HepG2 (cell line): ENCODE data around the gene NEMF. TPM values are rescaled to one million over a fixed set of nuclear protein-coding genes. Genes with fewer than 3 reads are reported as not detected.
A peak's percentile ranks its signal among the peaks of the same experiment; 100 is the strongest.

Experiments
- HNF4A ChIP-seq: sonication (generic); formaldehyde crosslinking; IDR thresholded peaks from 2 replicates; pipeline ENCODE4 v1.4.0; 2020; ENCODE audit warnings: missing genetic modification reagents
- IRF2 ChIP-seq: IDR thresholded peaks from 2 replicates; pipeline ENCODE4 v1.6.1; 2018; ENCODE audit warnings: missing genetic modification reagents, missing compliant biosample characterization
- ISL2 ChIP-seq: sonication (generic); formaldehyde crosslinking; IDR thresholded peaks from 2 replicates; pipeline ENCODE4 v1.5.0; 2020; ENCODE audit warnings: missing genetic modification reagents
- KLF6 ChIP-seq: IDR thresholded peaks from 2 replicates; pipeline ENCODE4 v1.8.0; 2016; ENCODE audit warnings: missing biosample characterization, missing genetic modification reagents
- NAIF1 ChIP-seq: sonication (generic); formaldehyde crosslinking; IDR thresholded peaks from 2 replicates; pipeline ENCODE4 v1.5.0; 2020; ENCODE audit warnings: mild to moderate bottlenecking, missing genetic modification reagents, borderline replicate concordance
- ZNF292 ChIP-seq: sonication (generic); formaldehyde crosslinking; IDR thresholded peaks from 2 replicates; pipeline ENCODE4 v1.8.1; 2022; ENCODE audit warnings: mild to moderate bottlenecking, low read depth, missing genetic modification reagents, borderline replicate concordance
- polyA plus RNA-seq, 8 experiments: library from polyadenylated mRNA; depleted of rRNA in 3 of 8; stranded (reverse) in 7 of 8; unstranded in 1 of 8; fragments of >200 nt; fragmentation: Illumina TruSeq in 4 of 8; extraction: Trizol in 4 of 8; gene quantifications; 2 replicates each; pipeline versions ENCODE4 v1.2.1 to v1.2.3, GENCODE V29; 2011 to 2016; ENCODE audit warnings: low read depth in 4 of 8, missing spikeins in 1 of 8, mixed read lengths in 1 of 8; ENCODE audit not compliant: insufficient read depth in 1 of 8
- total RNA-seq, 5 experiments: library from RNA; depleted of rRNA; stranded (reverse); fragments of >200 nt; fragmentation: Illumina TruSeq; extraction: Trizol; gene quantifications; 2 replicates each; pipeline ENCODE4 v1.2.3, GENCODE V29; 2016; ENCODE audit warnings: low read depth in 1 of 5
- TF ChIP-seq, protein P1 (sequence below), 2 experiments: sonication (generic) in 1 of 2; formaldehyde crosslinking in 1 of 2; IDR thresholded peaks; 2 replicates each; pipeline versions ENCODE4 v1.4.0 to v1.6.1; 2016 to 2020; ENCODE audit warnings: borderline replicate concordance in 1 of 2, low read depth in 1 of 2, mild to moderate bottlenecking in 1 of 2, missing genetic modification reagents in 1 of 2
- TF ChIP-seq, protein P2 (sequence below): sonication (generic); formaldehyde crosslinking; IDR thresholded peaks from 2 replicates; pipeline ENCODE4 v1.4.0; 2020; ENCODE audit warnings: missing genetic modification reagents, borderline replicate concordance
- TF ChIP-seq, protein P3 (sequence below): sonication (generic); formaldehyde crosslinking; IDR thresholded peaks from 2 replicates; pipeline ENCODE4 v1.5.0; 2020; ENCODE audit warnings: missing genetic modification reagents
- TF ChIP-seq, protein P4 (sequence below): sonication (generic); formaldehyde crosslinking; IDR thresholded peaks from 2 replicates; pipeline ENCODE4 v1.5.0; 2020; ENCODE audit warnings: mild to moderate bottlenecking, missing genetic modification reagents
- TF ChIP-seq, protein P5 (sequence below): IDR thresholded peaks from 2 replicates; pipeline ENCODE4 v1.6.1; 2016; ENCODE audit warnings: missing genetic modification reagents, missing compliant biosample characterization
- TF ChIP-seq, protein P6 (sequence below): IDR thresholded peaks from 2 replicates; pipeline ENCODE4 v1.6.1; 2016; ENCODE audit warnings: low read depth

The NEMF gene
- total and polyA plus RNA-seq, 2 of the 13 experiments (the other 11 are each of a cell fraction or from before 2014, with no cell fraction given): 21.3 to 57.9 TPM

DNA sequence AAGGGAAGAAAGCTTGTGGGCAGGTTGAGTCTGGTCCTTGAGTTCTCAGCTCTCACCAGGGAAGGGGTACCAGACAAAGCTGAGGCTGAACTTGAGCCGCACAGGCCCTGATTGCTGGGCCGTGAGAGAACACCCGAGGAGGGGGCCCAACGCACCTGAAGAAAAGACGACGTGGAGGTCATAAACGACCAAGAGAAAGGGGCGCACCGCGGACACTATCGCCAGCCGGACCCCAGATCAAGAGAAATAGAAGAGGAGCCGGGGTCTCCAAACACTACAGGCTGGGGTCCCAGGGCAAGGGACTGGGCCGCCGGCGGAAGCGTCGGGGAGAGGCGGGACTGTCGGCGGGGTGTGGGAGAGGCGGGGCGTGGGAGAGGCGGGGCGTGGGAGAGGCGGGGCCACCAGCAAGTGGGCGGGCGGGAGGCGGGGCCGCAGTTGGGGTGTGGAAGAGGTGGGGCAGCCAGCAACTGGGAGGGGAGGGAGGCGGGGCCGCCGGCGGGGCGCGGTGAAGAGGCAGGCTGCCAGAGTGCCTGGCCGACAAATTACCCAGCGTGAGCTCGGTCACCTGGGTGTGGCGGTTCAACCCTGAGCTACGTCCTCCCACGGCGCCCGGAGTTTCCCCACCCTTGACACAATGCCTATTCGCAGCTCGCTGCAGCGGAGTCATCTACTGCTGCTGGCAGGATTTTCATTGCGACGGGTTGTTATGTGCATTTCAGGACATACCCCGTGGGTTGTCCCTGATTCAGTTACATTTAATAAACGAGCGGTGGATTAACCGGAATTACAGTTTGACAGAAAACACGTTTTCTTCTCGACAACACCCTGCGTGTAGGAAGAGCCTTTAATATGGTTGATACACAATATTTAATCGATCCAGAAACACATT, 15.5 kb upstream of the NEMF start (continued):
- TF ChIP-seq IRF2 (peak; percentile 31), NAIF1 (CRISPR knock-in tag) (no peak), HNF4A (CRISPR knock-in tag) (no peak), ZNF292 (CRISPR knock-in tag) (peak; percentile 58; the same call in 1 of the 2 replicates), KLF6 (CRISPR knock-in tag) (peak; percentile 56; the same call in 1 of the 2 replicates), ISL2 (CRISPR knock-in tag) (peak; percentile 14; the same call in 1 of the 2 replicates)
- TF ChIP-seq, protein P1, sequence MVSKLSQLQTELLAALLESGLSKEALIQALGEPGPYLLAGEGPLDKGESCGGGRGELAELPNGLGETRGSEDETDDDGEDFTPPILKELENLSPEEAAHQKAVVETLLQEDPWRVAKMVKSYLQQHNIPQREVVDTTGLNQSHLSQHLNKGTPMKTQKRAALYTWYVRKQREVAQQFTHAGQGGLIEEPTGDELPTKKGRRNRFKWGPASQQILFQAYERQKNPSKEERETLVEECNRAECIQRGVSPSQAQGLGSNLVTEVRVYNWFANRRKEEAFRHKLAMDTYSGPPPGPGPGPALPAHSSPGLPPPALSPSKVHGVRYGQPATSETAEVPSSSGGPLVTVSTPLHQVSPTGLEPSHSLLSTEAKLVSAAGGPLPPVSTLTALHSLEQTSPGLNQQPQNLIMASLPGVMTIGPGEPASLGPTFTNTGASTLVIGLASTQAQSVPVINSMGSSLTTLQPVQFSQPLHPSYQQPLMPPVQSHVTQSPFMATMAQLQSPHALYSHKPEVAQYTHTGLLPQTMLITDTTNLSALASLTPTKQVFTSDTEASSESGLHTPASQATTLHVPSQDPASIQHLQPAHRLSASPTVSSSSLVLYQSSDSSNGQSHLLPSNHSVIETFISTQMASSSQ (IDR thresholded peaks at IDR 0.05; ENCODE audit: low read depth): no peak
- TF ChIP-seq, protein P1 (CRISPR knock-in tag; IDR thresholded peaks at IDR 0.05; ENCODE audit: borderline replicate concordance): peak; percentile 37; the same call in 1 of the 2 replicates
- TF ChIP-seq, protein P2, sequence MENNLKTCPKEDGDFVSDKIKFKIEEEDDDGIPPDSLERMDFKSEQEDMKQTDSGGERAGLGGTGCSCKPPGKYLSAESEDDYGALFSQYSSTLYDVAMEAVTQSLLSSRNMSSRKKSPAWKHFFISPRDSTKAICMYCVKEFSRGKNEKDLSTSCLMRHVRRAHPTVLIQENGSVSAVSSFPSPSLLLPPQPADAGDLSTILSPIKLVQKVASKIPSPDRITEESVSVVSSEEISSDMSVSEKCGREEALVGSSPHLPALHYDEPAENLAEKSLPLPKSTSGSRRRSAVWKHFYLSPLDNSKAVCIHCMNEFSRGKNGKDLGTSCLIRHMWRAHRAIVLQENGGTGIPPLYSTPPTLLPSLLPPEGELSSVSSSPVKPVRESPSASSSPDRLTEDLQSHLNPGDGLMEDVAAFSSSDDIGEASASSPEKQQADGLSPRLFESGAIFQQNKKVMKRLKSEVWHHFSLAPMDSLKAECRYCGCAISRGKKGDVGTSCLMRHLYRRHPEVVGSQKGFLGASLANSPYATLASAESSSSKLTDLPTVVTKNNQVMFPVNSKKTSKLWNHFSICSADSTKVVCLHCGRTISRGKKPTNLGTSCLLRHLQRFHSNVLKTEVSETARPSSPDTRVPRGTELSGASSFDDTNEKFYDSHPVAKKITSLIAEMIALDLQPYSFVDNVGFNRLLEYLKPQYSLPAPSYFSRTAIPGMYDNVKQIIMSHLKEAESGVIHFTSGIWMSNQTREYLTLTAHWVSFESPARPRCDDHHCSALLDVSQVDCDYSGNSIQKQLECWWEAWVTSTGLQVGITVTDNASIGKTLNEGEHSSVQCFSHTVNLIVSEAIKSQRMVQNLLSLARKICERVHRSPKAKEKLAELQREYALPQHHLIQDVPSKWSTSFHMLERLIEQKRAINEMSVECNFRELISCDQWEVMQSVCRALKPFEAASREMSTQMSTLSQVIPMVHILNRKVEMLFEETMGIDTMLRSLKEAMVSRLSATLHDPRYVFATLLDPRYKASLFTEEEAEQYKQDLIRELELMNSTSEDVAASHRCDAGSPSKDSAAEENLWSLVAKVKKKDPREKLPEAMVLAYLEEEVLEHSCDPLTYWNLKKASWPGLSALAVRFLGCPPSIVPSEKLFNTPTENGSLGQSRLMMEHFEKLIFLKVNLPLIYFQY: no peak
- TF ChIP-seq, protein P3, sequence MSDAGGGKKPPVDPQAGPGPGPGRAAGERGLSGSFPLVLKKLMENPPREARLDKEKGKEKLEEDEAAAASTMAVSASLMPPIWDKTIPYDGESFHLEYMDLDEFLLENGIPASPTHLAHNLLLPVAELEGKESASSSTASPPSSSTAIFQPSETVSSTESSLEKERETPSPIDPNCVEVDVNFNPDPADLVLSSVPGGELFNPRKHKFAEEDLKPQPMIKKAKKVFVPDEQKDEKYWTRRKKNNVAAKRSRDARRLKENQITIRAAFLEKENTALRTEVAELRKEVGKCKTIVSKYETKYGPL (CRISPR knock-in tag): peak; percentile 41; the same call in 1 of the 2 replicates
- TF ChIP-seq, protein P4, sequence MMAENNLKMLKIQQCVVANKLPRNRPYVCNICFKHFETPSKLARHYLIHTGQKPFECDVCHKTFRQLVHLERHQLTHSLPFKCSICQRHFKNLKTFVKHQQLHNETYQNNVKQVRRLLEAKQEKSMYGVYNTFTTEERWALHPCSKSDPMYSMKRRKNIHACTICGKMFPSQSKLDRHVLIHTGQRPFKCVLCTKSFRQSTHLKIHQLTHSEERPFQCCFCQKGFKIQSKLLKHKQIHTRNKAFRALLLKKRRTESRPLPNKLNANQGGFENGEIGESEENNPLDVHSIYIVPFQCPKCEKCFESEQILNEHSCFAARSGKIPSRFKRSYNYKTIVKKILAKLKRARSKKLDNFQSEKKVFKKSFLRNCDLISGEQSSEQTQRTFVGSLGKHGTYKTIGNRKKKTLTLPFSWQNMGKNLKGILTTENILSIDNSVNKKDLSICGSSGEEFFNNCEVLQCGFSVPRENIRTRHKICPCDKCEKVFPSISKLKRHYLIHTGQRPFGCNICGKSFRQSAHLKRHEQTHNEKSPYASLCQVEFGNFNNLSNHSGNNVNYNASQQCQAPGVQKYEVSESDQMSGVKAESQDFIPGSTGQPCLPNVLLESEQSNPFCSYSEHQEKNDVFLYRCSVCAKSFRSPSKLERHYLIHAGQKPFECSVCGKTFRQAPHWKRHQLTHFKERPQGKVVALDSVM (CRISPR knock-in tag): 0 out of 2 replicates have a peak, but pooled peaks have one; percentile 41
- TF ChIP-seq, protein P5, sequence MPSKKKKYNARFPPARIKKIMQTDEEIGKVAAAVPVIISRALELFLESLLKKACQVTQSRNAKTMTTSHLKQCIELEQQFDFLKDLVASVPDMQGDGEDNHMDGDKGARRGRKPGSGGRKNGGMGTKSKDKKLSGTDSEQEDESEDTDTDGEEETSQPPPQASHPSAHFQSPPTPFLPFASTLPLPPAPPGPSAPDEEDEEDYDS (CRISPR knock-in tag): peak; percentile 69; the same call in 1 of the 2 replicates
- TF ChIP-seq, protein P6, sequence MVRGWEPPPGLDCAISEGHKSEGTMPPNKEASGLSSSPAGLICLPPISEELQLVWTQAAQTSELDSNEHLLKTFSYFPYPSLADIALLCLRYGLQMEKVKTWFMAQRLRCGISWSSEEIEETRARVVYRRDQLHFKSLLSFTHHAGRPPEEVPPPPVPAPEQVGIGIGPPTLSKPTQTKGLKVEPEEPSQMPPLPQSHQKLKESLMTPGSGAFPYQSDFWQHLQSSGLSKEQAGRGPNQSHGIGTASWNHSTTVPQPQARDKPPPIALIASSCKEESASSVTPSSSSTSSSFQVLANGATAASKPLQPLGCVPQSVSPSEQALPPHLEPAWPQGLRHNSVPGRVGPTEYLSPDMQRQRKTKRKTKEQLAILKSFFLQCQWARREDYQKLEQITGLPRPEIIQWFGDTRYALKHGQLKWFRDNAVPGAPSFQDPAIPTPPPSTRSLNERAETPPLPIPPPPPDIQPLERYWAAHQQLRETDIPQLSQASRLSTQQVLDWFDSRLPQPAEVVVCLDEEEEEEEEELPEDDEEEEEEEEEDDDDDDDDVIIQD (CRISPR knock-in tag): peak; percentile 58; the same call in 1 of the 2 replicates
